SU-DHL-6 (cell line): ENCODE measurements around the gene UNK.

Source experiments
- CTCF ChIP-seq: fragments of 200-600 bp; sonication (generic); IDR thresholded peaks from one replicate; pipeline ENCODE4 v1.5.1; 2017; ENCODE audit warnings: antibody characterized with exemption, mild to moderate bottlenecking, low read length, moderate library complexity; ENCODE audit not compliant: insufficient read depth, poor library complexity, severe bottlenecking
- EZH2phosphoT487 ChIP-seq: fragments of 200-600 bp; sonication (generic), shearing (Covaris generic); conservative IDR thresholded peaks from 2 replicates; pipeline ENCODE4 v1.6.1; 2018; ENCODE audit warnings: mild to moderate bottlenecking, antibody characterized with exemption, low read length, moderate library complexity, mixed read lengths

DNA sequence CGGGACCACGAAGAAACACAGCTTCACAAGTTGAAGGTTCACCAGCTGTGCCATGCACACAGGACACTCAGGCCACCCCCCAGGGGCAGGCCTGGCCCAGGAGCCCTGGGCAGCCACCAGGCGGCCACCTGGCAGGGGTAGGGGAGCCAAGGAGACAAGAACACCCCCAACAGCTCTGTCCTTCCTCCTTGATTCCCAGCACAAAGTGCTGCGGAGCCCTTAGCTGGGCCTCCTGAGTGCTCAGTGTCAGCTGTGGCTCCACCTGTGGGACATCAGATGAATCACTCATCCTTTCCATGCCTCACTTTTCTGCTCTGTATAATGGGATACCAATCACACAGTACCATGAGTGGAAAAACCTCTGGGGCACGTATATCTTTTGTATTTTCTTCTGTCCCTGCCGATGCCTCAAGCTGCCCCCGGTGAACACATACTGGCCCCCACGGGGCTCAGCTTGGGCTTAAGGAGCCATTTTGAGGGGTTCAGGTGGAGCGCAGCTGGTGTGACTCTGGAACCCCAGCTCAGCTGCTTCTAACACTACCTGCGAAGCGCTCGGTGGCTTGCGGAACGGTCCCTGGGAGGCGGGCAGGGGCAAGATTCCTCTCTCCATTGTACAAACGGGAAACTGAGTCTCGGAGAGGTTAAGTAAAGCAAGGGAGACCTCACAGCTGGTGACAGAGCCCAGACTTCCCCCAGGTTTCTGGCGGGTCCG lies 31.6 kb upstream of the UNK start:
- TF ChIP-seq CTCF (peak; percentile 35), EZH2phosphoT487 (no peak)
